ENCODE results near the gene BCAR3. TPM values are rescaled to one million over a fixed set of nuclear protein-coding genes. Genes with fewer than 3 reads are reported as not detected.
"Not testable (repeated sequence)": the region's sequence is repeated elsewhere in the genome, so short reads cannot be mapped to it uniquely, and the experiment has no call there.

BCAR3 gene
- total RNA-seq, 2 experiments from 2014 or later = 0.42 to 0.67 TPM

- H3K4me3 Mint-ChIP-seq = no peak overlapping the region
- CTCF ChIA-PET = interaction anchor here (0.6 to 1.3 kb wide), 3 partner anchors 10 to 1049 kb away, joined by 3 to 7 read pairs (median 4); no protein-coding TSS in a partner anchor
- no peaks in the 10 kb centered on the region for H3K4me1 Mint-ChIP-seq
- H3K36me3 Mint-ChIP-seq (ENCODE audit: low read depth) = no peaks in the 10 kb centered on the region
- no peaks in the 10 kb centered on the region for H3K9me3 Mint-ChIP-seq
- POLR2A ChIA-PET = no interaction called here
- H3K27me3 Mint-ChIP-seq = peaks cover 8% of the 10 kb centered on the region
- no peak for DNase-seq
- no peak overlapping the region for H3K27ac Mint-ChIP-seq
These were observed 23.4 kb downstream of the BCAR3 start for GRCh38 chr1:93658188-93658587.

- Mint-ChIP-seq H3K27me3 (peaks cover 8% of the 10 kb centered on the region), H3K36me3 (ENCODE audit: low read depth) (no peaks in the 10 kb centered on the region), H3K4me3 (no peak overlapping the region), H3K27ac (no peak overlapping the region), H3K9me3 (no peaks in the 10 kb centered on the region), H3K4me1 (no peaks in the 10 kb centered on the region)
- ChIA-PET CTCF (interaction anchor here (0.6 kb wide), 1 partner anchor 1755 kb away, joined by 3 read pairs; no protein-coding TSS in a partner anchor), POLR2A (no interaction called here)
- no peak for DNase-seq
These were observed 25.1 kb downstream of the BCAR3 start for GRCh38 chr1:93656491-93656890.

- H3K4me1 Mint-ChIP-seq = no peaks in the 10 kb centered on the region
- no peak for DNase-seq
- no peaks in the 10 kb centered on the region for H3K9me3 Mint-ChIP-seq
- H3K4me3 Mint-ChIP-seq = no peak overlapping the region
- ChIA-PET CTCF (interaction anchor here (2.3 kb wide), 1 partner anchor 25 kb away, joined by 6 read pairs; no protein-coding TSS in a partner anchor), POLR2A (no interaction called here)
- no peak overlapping the region for H3K27ac Mint-ChIP-seq
- no peaks in the 10 kb centered on the region for H3K36me3 Mint-ChIP-seq (ENCODE audit: low read depth)
- H3K27me3 Mint-ChIP-seq = peaks cover 12% of the 10 kb centered on the region
These were observed 28.0 kb downstream of the BCAR3 start for GRCh38 chr1:93653656-93654055.

GRCh38 chr1:93652323-93652949 lies 29.2 kb downstream of the BCAR3 start:
- Mint-ChIP-seq H3K27ac (no peak overlapping the region), H3K36me3 (ENCODE audit: low read depth) (no peaks in the 10 kb centered on the region), H3K9me3 (no peaks in the 10 kb centered on the region), H3K4me1 (no peaks in the 10 kb centered on the region), H3K27me3 (peaks cover 12% of the 10 kb centered on the region), H3K4me3 (no peak overlapping the region)
- DNase-seq = no peak
- CTCF ChIA-PET = interaction anchor here (2.3 kb wide), 1 partner anchor 24 kb away, joined by 6 read pairs; no protein-coding TSS in a partner anchor
- POLR2A ChIA-PET = no interaction called here

- POLR2A ChIA-PET = no interaction called here
- CTCF ChIA-PET = interaction anchor here (2.3 kb wide), 1 partner anchor 23 kb away, joined by 6 read pairs; no protein-coding TSS in a partner anchor
These were observed 29.9 kb downstream of the BCAR3 start for GRCh38 chr1:93651695-93652094.

GRCh38 chr1:93650159-93650558 lies 31.5 kb downstream of the BCAR3 start:
- H3K4me3 Mint-ChIP-seq; POLR2A ChIA-PET; H3K4me1 Mint-ChIP-seq; H3K27me3 Mint-ChIP-seq; DNase-seq; H3K9me3 Mint-ChIP-seq; H3K36me3 Mint-ChIP-seq (ENCODE audit: low read depth); H3K27ac Mint-ChIP-seq; CTCF ChIA-PET: not testable (repeated sequence)

More at GRCh38 chr1:93651695-93652094, 29.9 kb downstream of the BCAR3 start:
- H3K4me1 Mint-ChIP-seq = no peaks in the 10 kb centered on the region
- no peak for DNase-seq
- no peaks in the 10 kb centered on the region for H3K36me3 Mint-ChIP-seq (ENCODE audit: low read depth)
- no peak overlapping the region for H3K27ac Mint-ChIP-seq
- H3K9me3 Mint-ChIP-seq = no peaks in the 10 kb centered on the region
- H3K27me3 Mint-ChIP-seq = peaks cover 12% of the 10 kb centered on the region
- H3K4me3 Mint-ChIP-seq = no peak overlapping the region

- Mint-ChIP-seq H3K27me3 (peaks cover 5% of the 10 kb centered on the region), H3K36me3 (ENCODE audit: low read depth) (no peaks in the 10 kb centered on the region), H3K4me1 (peaks cover 1% of the 10 kb centered on the region), H3K4me3 (no peak overlapping the region), H3K27ac (no peak overlapping the region), H3K9me3 (no peaks in the 10 kb centered on the region)
- no peak for DNase-seq
- CTCF ChIA-PET = interaction anchor here (2.0 kb wide), 1 partner anchor 13 kb away, joined by 4 read pairs; no protein-coding TSS in a partner anchor
- POLR2A ChIA-PET = no interaction called here
These were observed 32.4 kb downstream of the BCAR3 start for GRCh38 chr1:93649231-93649630.

GRCh38 chr1:93648656-93649055 lies 33.0 kb downstream of the BCAR3 start:
- POLR2A ChIA-PET = no interaction called here
- Mint-ChIP-seq H3K4me3 (no peak overlapping the region), H3K9me3 (no peaks in the 10 kb centered on the region), H3K4me1 (peaks cover 7% of the 10 kb centered on the region), H3K27ac (no peak overlapping the region), H3K36me3 (ENCODE audit: low read depth) (no peaks in the 10 kb centered on the region), H3K27me3 (peaks cover 5% of the 10 kb centered on the region)
- no peak for DNase-seq
- CTCF ChIA-PET = interaction anchor here (0.7 to 2.0 kb wide), 2 partner anchors 14 to 198 kb away, joined by 3 to 4 read pairs; no protein-coding TSS in a partner anchor

GRCh38 chr1:93641527-93641926 lies 40.1 kb downstream of the BCAR3 start:
- Mint-ChIP-seq H3K27me3 (no peaks in the 10 kb centered on the region), H3K36me3 (ENCODE audit: low read depth) (no peaks in the 10 kb centered on the region), H3K4me1 (peaks cover 9% of the 10 kb centered on the region), H3K4me3 (no peak overlapping the region), H3K27ac (no peak overlapping the region), H3K9me3 (no peaks in the 10 kb centered on the region)
- POLR2A ChIA-PET = no interaction called here
- no peak for DNase-seq
- CTCF ChIA-PET = no interaction called here

- Mint-ChIP-seq H3K27me3 (no peaks in the 10 kb centered on the region), H3K27ac (no peak overlapping the region), H3K36me3 (ENCODE audit: low read depth) (no peaks in the 10 kb centered on the region), H3K4me1 (peaks cover 9% of the 10 kb centered on the region), H3K4me3 (no peak overlapping the region), H3K9me3 (no peaks in the 10 kb centered on the region)
- ChIA-PET CTCF (interaction anchor here (0.9 kb wide), 1 partner anchor 187 kb away, joined by 3 read pairs; no protein-coding TSS in a partner anchor), POLR2A (no interaction called here)
- DNase-seq = no peak
These were observed 40.8 kb downstream of the BCAR3 start for GRCh38 chr1:93640656-93641440.

- CTCF ChIA-PET = interaction anchor here (0.8 to 1.8 kb wide), 2 partner anchors 10 to 175 kb away, joined by 3 to 6 read pairs; no protein-coding TSS in a partner anchor
- Mint-ChIP-seq H3K36me3 (ENCODE audit: low read depth) (no peaks in the 10 kb centered on the region), H3K27me3 (no peaks in the 10 kb centered on the region), H3K4me3 (no peak overlapping the region), H3K4me1 (peaks cover 6% of the 10 kb centered on the region), H3K27ac (no peak overlapping the region), H3K9me3 (no peaks in the 10 kb centered on the region)
- POLR2A ChIA-PET = no interaction called here
- DNase-seq = no peak
These were observed 42.7 kb downstream of the BCAR3 start for GRCh38 chr1:93638981-93639380.

- ChIA-PET POLR2A (no interaction called here), CTCF (interaction anchor here (0.8 to 1.8 kb wide), 3 partner anchors 9 to 271 kb away, joined by 3 to 6 read pairs (median 3); partner anchors contain the start of gene GCLM)
- Mint-ChIP-seq H3K27me3 (no peaks in the 10 kb centered on the region), H3K9me3 (no peaks in the 10 kb centered on the region), H3K27ac (no peak overlapping the region), H3K4me1 (no peaks in the 10 kb centered on the region), H3K36me3 (ENCODE audit: low read depth) (no peaks in the 10 kb centered on the region), H3K4me3 (no peak overlapping the region)
- no peak for DNase-seq
These were observed 43.3 kb downstream of the BCAR3 start for GRCh38 chr1:93638307-93638847.

- Mint-ChIP-seq H3K4me1 (no peaks in the 10 kb centered on the region), H3K9me3 (no peaks in the 10 kb centered on the region), H3K27me3 (no peaks in the 10 kb centered on the region), H3K36me3 (ENCODE audit: low read depth) (no peaks in the 10 kb centered on the region), H3K4me3 (no peak overlapping the region), H3K27ac (no peak overlapping the region)
- DNase-seq = no peak
- POLR2A ChIA-PET = interaction anchor here (0.7 kb wide), 1 partner anchor 28 kb away, joined by 7 read pairs; no protein-coding TSS in a partner anchor
- CTCF ChIA-PET = no interaction called here
These were observed 44.9 kb downstream of the BCAR3 start for GRCh38 chr1:93636712-93637111.

All from activated CD4-positive, alpha-beta T cell treated with anti-CD3 and anti-CD28 coated beads, Interleukin-2, amount 10 ng/mL, durations not matched to agents 7 days and 5 days (primary cell).